ENCODE results near the gene TBC1D14.
A peak's percentile ranks its signal among the peaks of the same experiment; 100 is the strongest.
"Not testable (repeated sequence)": the region's sequence is repeated elsewhere in the genome, so short reads cannot be mapped to it uniquely, and the experiment has no call there.

The TBC1D14 gene

DNA sequence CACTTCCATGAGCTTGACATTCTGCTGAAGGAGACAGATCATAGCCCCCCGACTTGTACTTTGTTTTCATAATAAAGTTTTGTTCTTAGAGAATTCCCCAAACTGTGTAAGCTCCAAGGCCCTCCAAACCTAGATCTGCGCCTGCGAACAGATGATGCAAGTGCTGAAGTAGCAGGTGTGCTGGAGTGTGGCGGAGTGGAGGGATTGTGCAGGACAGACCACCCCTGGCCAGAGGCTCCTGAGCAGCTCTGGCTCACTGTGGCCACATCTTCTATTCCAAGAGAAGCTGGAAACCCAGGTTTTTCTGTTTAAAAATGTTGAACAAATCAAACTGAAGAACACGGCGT, 46.4 kb downstream of the TBC1D14 start:
- DNase-seq, result no peak

DNA sequence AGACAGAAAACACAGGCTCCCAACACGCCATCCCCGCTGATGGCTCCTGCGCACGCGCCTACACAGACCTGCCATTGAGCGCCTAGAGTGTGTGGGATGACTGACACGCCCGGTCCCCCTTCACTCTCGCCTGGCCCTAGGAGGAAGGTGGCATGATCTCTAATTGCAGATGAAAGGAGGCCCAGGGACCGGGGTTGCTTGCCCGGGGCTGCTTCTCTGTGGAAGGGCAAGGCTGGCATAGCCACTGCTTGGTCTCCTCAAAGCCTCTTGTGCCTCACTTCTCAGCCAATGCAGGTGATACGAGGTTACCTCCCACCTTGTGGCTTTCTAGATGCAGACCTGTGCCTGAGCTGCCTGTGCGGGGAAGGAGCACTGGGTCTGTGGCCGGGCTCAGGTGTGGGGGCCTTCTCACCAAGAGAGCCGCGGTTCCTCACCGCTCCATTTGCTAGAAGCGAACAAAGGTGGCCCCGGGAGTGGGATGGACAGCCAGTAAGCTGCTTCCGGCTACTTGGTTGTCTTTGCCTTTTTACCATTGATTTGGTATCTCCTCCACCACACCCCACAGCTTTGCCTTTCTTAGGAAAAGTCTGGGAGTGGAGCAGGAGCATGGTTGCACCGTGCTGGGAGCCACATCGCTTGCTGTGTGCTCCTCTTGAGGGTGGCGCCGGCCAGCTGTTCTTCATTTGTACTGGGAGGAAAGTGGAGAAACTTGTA, 47.0 kb downstream of the TBC1D14 start:
- DNase-seq, result peak; percentile 41

DNA sequence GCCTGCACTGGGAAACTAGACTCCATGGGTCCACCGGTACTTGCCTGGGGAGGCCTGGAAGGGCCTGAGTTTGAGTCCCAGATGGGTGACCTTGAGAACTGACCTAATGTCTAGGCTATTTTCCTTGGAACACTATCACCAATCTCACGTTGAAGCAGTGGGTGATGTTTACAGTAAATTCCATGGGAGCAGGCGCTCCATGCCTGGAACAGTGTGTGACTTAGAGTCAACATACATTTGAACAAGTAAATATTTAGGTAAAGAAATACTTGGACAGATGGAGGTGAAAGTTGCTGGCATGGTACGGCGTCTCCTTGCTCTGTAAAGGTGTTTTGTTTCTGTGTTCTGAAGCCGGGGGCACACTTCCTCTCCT, 47.5 kb downstream of the TBC1D14 start:
- DNase-seq, result no peak

DNA sequence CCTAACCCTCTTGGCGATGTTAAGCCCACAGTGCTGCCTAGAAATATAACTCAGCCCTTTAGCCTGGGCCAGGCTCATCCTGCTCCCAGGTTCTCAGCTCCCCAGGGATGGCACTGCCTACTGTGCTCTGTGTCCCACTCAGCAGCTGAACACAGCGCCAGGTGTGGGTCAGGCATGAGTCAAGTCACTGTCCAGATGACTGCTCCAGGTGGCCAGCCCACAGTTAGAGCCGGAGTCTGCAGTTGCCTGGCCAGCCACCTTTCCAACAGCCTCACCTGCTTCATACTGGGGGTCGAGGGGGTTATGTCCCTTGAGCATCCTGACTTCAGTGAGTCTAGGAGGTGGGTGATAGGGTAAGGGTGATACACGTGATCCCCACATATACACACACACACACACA, 48.4 kb downstream of the TBC1D14 start:
- no peak for DNase-seq

DNA sequence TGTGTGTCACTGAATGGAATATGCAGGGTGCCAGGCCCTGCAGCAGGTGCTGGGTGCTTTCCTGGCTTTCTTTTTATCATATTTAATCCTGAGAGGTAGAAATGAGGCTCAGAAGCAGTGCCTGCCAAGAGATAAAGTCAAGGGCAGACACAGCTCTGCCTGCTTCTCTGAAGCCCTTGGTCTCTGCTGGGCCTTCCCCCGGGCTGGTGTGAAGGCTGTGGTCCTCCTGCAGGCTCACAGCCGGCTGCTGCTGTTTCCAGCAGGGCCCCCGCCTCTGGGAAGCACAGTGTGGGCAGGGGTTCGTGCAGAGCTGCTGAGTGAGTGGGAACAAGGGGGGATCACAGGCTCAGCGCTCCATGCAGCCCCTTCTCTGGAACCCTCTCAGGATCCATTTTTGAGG, 49.6 kb downstream of the TBC1D14 start:
- peak; percentile 23 for DNase-seq

DNA sequence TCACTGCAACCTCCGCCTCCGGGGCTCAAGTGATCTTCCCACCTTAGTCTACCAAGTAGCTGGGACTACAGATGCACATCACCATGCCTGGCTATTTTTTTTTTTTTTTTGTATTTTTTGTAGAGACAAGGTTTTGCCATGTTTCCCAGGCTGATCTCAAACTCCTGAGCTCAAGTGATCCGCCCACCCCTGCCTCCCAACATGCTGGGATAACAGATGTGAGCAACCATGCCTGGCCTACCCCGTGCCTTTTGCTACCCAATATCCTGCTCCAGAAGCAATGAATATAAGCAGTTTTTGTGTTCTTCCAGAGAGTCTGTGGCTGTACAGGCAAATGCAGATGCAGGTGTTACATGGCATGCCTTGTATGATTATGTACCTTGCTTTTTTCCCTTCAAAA, 50.5 kb downstream of the TBC1D14 start:
- peak; percentile 3 for DNase-seq

DNA sequence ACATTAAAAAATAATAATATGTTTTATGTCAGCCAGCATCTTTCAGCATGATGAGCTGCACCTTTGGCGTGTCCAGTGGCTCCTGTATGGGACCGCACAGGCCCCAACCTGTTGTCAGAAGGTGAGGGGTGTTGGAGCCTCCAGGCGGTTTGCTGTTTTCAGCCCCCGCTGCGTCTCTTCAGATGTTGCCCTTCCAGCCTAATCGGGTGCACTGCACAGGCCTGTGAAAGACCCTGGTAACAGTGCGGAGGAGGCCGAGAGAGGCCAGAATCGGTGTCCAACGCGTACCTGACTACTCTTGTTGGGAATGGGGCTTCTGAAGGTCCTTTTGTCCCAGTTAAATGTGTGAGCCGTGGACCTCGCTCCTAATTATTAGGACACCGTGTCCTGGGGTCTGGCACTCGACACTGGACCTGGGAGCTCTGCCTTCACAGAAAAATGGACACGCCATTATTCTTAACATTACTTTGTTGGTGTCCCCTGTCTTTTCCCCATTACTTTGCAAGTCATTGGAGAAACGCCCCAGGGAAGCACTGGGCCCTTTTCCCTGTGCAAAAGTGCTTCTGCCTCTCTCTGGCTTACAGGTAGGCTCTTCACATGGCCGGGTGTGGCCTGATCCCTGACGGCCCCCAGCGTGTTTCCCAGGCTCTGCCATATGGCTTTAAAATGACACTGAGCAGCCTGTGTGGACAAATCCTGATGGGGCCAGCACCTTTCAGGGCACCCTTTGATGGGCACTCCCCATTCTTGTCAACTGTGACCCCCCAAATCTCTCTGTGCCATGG, 51.2 kb downstream of the TBC1D14 start:
- DNase-seq, result no peak

DNA sequence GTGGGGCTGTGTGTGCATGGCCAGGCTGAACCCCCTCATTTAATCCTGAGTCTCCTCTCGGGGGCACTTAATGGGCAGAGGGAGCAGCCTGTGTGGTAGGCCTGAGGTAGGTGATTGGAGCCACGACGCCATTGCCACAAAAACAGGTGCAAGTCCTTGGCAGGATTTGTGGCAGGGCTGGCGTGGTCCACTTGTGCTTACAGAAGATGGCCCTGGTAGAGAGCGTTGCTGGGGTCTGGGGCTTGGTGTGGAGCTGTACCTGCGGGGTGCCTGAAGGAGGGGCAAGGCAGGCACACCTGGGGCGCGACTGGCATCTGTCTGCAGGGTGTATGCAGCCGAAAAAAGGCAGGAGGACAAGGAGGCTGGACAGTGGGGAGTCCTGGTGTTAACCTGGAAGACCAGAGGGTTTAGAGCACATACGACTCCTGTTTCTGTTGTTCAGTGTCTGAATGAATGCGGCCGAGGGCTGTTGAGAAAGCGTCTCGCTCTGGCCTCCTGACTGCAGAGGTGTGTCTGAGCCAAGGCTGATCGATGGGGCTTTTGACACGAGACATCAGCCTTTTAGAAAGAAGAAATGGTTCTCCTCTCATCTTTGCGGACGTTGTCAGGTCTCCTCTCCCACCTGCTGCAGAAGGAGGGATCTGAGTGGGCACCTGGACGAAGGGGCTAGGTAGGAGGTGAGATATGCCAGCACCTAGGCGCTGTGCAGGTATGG, 52.0 kb downstream of the TBC1D14 start:
- DNase-seq, result no peak

DNA sequence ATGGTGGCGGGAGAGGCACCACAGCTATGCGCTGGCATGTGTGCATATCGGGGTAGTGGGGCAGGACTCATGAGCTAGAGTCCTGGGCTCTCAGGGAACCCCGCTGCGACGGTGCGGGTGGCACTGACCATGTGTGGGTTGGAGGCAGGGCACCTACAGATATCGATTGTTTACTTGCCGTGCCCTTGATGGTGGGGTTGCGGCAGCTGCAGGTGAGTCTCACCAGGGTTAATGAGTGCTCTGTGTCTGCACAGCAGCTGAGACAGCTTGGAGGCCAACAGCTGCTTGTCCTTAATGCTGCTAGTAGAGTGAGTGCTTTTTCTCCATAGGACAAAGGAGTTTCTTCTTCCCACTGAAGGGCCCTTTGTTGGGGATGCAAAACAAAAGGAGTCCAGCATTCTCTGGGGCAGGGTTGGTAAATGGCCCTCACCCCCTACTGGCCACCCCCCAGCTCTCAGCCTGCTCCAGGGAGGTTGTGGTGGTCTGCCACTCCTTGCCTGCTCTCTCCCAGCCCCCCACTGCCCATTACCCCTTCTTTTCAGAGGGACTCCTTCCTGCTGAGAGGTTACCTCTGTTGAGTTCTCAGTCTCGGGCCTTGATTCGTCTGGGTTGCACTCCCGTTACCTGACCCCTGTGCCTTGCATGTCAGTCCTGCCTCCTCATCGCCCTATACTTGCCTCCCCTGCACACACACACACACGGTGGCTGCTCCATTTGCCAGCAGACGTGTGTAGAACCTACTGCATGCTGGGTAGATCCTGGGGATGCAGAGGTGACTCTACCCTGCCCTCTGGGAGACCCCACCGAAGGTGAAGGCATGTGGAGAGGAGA, 52.8 kb downstream of the TBC1D14 start:
- no peak for DNase-seq

DNA sequence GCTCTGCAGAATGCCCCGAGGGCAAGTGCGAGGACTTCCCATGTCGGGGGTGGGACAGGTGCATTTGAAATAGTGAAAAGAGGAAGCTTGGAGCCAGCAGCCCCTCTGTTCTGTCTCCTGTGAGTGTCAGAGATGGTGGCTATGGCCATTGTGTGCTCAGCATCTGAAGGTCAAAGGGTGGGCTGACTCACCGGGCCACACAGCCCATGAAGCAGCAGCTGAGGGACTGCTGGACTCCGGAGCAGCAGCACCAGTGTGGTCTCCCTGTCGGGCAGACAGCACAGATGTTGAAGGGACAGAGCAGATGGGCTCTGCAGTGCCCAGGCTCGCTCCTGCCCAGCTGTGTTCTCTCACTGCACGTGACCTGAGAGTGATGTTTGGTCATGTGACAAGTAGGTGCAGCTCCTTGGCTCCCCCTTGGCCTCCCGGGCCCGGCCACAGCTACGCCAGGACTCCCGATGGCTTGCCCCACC, 53.5 kb downstream of the TBC1D14 start:
- DNase-seq, result no peak

DNA sequence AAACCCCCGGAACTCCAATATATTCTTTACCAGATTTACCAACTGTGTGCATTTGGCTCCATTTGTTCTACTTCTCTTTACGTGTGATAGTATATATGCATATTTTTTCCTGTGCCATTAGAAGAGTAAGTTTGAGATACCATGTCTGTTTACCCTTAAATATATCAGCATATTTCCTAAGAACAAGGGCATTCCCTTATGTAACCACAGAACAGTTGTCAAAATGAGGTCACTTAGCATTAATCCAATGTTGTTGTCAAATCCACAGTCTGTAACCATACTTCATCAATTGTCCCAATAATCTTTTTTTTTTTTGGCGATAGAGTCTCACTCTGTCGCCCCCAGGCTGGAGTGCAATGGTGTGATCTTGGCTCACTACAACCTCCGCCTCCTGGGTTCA, 55.2 kb downstream of the TBC1D14 start:
- DNase-seq, result no peak

DNA sequence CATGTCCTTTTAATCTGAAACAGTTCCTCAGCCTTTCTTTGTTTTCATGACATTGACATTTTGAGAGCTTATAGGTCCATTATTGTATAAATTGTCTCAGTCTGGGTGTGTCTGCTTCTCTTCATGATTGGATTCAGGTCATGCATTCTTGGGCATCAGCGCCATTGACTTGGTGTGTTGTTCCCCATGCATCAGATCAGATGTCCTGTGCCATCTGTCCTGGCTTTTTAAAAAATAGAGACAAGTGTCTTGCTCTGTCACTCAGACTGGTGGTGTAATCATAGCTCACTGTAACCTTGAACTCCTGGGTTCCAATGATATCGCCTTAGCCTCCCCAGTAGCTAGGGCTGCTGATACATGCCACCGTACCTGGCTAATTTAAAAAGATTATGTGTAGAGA, 55.7 kb downstream of the TBC1D14 start:
- DNase-seq, result no peak

DNA sequence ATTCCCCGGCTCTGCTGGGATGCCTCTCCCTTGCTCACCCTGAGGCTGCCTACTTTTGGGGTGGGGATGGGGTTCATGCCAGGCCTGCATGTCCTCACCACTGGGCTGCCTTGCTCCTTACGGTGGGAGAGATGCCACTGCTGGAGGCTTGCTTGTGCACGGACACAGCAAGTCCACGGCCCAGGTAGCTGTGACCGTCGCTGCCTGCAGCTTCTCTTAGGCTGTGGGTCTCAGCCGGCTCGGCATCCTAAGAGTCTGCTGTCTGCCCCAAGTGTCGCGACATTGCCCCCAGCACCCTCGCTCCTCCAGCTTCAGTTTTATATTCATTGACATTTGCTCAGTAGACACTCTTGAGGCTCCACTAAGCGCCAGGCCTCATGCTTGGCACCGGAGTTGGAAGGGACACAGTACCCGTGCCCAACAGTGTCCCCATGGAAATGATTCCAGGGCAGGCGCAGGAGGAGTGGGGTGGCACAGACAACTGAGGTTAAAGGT, 58.3 kb downstream of the TBC1D14 start:
- no peak for DNase-seq

DNA sequence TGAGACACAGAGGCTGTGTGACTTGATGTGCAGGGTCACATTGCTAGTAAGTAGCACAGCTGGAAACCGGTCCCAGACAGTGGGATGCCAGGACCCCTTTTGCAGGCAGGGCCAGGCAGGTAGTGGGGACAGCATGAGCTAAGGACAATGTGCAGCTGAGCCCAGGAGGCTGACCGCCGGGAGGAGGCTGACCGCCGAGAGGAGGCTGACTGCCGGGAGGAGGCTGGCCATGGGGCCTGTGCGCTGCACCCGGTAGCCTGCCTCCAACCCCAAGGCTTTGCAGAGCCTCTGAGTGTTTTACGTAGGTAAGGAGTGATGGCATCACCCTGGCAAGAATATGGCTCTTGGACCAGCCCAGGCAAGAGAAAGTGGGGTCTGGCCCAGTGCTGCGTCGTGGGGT, 58.9 kb downstream of the TBC1D14 start:
- no peak for DNase-seq

DNA sequence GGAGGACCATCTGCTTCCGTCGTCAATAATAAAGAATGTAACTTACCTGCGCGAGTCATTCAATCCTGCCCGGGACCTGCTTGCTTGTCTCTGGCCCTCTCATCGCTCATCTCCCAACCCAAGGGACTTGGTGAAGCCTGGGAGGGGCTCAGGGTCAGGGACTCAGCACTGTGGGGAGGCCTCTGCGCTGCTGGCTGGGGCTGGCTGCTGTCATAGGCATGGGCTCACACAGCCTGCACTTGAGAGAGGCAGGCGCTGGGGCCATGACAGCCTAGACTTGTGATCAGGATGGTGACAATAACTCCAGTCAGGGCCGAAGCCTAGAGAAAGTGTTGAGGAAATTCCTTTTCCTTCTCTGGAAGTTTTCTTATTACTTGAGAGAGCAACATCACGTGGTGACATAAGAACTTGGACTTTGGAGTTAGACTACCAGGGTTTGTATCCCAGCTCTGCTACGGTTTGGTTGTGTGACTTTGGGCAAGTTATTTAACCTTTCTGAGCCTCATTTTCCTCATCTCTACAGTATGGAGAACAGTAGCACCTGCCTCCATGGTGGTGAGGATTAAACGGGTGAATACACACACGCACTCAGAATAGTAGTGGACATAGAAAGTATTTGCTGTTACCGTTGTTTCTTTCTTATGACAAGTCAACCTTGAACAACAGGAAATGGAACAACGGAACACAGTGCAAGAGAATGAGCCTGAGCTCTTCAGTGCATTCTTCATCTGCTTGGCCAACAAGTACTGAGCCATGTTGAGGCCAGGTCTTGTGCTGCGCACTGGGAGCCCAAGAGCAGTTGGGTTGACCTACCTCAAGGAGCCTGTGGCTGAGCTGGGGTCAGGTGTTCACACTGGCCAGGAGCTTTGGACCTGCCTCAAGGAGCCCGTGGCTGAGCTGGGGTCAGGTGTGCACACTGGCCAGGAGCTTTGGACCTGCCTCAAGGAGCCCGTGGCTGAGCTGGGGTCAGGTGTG, 60.5 kb downstream of the TBC1D14 start:
- DNase-seq, result peak; percentile 29

DNA sequence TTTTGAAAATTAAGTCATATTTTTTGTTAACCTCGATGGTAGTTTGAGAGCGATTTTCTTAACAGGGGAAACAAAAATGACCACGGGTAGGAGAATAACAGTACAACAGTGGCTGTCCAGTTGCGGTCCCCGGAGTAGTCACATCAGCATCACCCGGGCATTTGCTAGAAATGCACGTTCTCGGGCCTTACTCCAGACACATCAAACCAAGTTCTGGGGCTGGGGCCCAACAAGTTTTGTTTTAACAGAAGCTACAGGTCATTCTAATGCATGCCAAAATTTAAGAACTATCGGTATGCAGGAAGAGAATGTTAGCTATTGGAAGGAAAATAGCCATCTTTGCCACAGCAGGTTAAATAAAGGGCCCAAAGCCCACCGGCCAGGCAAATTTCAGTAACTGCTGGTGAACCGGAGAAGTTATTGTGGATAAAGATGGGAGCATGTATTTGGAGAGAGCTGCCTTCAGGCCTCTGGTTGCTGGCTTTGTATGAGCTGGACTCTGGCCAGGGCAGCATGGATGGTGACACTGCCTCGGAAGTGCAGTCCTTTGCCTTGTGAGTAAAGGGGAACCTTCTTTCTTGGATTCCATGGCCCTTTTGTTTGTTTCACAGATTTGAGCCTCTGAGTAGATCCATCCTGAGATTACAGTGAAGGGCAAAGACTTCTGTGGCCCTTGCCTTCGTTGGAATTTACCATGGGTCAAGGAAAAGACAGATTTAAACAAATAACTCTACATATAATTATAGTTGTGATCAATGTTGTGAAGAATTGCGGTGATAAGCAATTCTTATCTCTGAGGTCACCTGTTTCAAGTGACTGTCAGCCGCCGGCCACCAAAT, 62.1 kb downstream of the TBC1D14 start:
- no peak for DNase-seq

DNA sequence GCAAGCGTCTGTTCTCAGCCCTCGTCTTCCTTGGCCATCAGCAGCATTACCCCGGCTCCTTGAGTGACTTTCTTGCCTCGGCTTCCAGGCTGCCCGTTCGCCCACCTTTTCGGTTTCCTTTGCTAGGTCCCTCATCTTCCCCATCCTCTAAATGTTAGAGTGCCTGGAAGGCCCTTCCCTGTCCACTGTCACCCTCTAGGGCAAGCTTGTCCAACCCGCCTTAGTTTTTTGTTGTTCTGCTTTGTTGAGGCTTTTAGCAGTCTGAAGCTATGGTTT, 62.7 kb downstream of the TBC1D14 start:
- no peak for DNase-seq

DNA sequence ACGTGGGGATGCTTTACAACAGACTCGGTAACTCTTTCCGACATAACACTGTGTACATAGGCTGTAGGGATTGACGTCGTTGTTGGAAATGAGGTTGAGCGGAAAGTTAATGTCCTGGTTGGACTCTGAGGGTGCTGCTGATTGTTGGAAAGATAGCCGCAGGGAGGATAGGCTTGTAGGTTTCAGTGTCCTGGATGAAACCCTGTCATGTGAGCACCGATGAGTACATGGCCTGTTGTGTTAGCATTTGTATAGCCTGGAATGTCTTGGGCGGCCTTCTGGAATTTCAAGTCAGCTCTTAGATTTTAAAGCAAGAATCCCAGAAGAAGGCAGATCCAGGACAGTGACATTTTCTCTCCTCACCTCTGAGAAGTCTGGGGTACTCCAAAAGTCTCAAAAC, 63.3 kb downstream of the TBC1D14 start:
- DNase-seq, result no peak

DNA sequence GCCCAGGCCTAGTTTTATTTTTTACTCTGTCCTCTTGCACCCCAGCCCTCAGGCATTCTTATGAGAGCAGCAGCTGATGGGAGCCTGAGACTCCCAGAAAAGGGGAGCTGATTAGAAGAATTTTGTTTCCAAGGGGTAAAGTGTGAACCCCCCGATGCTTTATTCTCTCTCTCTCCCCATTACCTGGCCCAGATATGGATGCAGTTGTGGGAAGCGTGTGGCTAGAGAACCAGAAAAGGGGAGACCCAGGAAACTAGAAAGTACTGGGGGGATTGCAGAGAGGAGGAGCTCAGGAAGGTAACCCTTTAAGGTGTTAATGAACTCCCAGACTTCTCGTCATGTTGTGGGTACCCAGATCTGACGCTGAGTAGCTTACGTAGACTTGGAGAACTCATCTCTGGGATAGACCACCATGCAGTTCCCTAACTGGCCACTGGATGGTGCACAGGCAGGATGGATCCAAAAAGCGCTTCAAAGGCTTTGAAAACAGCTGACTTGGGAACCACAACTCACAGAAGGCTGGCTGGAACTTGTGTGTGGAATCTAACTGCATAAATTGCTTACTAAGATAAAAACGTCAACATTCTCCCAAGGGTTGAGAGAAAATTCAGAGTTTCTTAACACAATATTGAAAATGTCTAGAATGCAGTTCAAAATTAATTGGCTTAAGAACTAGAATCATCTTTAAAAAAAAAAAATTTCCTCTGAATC, 64.7 kb downstream of the TBC1D14 start:
- DNase-seq, result peak; percentile 88

DNA sequence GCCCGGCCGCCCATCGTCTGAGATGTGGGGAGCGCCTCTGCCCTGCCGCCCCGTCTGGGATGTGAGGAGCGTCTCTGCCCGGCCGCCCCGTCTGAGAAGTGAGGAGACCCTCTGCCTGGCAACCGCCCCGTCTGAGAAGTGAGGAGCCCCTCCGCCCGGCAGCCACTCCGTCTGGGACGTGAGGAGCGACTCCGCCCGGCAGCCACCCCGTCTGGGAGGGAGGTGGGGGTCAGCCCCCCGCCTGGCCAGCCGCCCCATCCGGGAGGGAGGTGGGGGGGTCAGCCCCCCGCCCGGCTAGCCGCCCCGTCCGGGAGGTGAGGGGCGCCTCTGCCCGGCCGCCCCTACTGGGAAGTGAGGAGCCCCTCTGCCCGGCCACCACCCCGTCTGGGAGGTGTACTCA, 68.2 kb downstream of the TBC1D14 start:
- not testable (repeated sequence) for DNase-seq

Measured in activated CD8-positive, alpha-beta memory T cell treated with anti-CD3 and anti-CD28 coated beads, Interleukin-2, amount 50 U/mL, for 48 hours (primary cell).